Hindlimb muscle (tissue), 1 donor: Measurements from ENCODE around the gene SBK2. TPM values are rescaled to one million over a fixed set of nuclear protein-coding genes. Genes with fewer than 3 reads are reported as not detected.
A peak's percentile ranks its signal among the peaks of the same experiment; 100 is the strongest.

Experiments
- DNase-seq: peaks from one replicate; pipeline ENCODE4 v3.0.0-alpha.2; 2013
- polyA plus RNA-seq: library from polyadenylated mRNA; unstranded; fragments of 120-200 nt; gene quantifications from one replicate; pipeline ENCODE4 v1.2.1, GENCODE V29; 2013; ENCODE audit not compliant: insufficient read length

SBK2 gene
- polyA plus RNA-seq, 1 donor, result 3.2 TPM

DNA sequence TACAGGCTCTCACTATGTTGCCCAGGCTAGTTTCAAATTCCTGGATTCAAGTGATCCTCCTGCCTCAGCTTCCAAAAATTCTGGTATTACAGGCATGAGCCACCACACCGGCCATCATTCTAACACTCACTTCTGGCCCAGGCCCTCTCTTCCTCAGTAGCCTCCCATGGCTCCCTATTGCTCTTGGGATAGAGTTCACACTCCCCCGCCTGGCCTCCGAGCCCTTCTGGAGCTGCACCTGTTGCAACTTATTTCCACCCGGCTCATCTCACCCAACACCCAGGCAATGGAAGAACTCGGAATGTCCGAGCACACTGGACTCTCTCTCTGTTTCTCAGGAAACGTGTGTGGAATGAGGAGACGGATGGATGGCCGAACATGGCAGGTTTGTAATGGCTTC, 17.4 kb upstream of the SBK2 start:
- no peak for DNase-seq

DNA sequence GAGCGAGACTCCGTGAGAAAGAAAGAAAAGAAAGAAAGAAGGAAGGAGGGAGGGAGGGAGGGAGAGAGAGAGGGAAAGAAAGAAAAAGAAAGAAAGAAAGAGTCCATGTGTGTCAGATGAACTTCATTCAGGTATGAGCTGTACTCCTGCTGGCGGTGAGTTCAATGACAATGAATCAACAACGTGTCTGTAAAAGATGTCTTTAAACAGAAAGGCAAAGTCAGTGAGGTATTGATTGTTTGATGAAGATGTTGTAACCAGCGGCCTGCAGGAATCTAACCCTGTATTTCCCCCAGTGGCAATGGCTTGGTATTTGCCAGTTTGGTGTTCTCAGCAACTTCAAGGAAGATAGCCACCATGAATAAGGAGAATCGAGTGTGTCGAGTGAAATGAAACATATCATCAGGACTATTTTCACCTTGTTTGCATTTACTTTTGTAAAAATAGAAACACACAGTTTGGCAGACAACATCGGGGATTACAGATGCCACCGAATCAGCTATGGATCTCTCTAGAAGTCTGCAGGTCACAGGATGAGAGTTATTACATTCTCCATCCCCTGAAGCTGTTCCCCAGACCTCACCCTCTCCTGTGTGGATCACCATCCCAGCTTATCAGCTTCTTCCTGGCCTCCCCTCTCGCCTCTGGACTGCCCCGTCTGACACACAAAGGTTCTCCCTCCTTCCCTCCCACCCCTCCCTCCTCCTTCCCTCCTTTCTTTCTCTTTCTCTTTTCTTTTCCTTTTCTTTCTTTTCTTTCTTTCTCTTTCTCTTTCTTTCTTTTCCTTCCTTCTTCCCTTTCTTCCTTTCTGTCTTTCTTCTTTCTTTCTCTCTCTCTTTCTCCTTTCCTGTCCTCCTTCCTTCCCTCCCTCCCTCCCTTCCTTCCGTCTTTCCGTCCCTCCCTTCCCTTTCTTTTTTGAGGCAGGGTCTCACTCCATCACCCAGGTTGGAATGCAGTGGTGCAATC, 16.6 kb upstream of the SBK2 start:
- no peak for DNase-seq

DNA sequence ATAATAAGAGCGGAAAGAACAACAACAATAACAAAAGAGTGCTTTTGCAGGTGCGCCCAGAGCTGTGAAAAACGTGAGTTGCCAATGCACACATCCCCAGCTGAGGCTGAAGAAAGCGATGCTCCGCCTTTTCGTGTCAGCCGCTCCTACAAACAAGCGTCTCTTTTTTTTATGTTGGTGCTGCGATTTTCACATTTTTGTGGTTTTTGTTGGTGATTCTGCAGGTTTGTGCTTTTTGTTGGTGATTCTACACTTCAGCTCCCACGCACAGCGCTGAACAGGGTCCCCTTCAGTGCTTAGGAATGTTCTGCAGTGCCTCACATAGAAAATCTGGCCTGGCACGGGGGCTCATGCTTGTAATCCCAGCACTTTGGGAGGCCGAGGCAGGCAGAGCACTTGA, 15.7 kb upstream of the SBK2 start:
- no peak for DNase-seq

DNA sequence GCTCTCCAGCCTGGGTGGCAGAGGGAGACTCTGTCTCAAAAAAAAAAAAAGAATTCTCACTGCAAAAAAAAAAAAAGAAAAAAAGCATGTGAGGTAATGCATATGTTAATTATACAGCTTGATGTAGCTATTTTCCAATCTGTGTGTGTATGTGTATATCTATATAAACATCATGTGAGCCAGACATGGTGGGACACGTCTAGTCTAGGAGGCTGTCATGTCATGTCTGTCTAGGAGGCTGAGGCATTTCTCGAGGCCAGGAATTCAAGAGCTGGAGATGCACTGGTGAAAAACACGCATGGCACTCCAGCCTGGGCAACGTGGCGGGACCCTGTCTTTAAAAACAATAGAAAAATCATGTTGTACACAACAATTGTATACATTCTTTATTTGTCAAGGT, 15.3 kb upstream of the SBK2 start:
- DNase-seq, result no peak

DNA sequence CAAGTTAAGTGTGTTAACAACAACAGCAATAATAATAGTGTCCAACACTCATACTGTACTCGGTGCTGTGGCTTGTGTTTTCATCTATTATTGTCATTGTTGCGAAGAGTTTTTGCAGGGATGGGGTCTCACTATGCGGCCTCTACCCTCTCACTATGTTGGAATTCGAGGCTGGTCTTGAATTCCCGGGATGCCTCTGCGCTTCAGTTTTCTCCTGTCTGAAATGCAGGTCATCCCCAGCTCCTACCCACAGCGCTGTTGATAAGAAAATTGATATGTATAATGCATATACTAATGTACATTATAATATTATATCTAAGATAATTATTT, 13.4 kb upstream of the SBK2 start:
- DNase-seq, result no peak

DNA sequence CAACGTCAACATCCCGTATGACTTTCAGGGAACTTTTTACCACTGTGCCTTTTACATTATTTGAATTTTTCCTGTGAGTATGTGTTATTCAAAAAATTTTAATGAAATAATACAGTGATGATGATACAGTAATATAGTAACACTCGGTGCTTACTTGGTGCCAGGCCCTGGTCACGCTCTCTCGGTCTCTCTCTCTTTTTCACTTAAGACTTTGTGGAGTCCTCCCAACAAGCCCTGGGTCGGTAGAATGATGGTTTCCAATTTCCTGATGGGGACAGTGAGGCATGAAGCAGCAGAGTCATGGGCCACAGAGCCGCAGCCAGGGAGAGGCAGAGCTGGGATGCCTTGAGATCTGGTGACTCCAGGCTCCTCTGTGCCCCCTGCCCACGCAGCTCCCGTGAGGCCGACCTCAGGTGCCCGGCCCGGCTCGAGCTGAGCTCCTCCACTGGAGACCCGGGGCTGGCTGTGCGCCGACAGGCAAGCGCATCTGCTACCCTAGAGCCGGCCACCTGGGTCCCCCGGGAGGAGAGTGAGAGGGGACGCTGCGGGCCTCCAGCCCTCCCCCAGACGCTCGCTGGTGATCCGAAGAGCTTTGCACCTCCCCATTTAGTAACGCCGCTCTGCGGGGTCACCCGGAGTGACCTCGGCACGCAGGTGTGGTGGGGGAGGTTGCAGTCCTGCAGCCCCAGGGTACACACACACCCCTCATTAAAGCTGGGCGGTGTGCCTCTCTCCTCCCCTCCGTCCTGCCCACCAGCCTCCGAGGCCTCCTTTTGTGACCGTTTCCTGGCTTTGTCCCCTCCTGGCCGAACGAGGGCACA, 12.8 kb upstream of the SBK2 start:
- no peak for DNase-seq

DNA sequence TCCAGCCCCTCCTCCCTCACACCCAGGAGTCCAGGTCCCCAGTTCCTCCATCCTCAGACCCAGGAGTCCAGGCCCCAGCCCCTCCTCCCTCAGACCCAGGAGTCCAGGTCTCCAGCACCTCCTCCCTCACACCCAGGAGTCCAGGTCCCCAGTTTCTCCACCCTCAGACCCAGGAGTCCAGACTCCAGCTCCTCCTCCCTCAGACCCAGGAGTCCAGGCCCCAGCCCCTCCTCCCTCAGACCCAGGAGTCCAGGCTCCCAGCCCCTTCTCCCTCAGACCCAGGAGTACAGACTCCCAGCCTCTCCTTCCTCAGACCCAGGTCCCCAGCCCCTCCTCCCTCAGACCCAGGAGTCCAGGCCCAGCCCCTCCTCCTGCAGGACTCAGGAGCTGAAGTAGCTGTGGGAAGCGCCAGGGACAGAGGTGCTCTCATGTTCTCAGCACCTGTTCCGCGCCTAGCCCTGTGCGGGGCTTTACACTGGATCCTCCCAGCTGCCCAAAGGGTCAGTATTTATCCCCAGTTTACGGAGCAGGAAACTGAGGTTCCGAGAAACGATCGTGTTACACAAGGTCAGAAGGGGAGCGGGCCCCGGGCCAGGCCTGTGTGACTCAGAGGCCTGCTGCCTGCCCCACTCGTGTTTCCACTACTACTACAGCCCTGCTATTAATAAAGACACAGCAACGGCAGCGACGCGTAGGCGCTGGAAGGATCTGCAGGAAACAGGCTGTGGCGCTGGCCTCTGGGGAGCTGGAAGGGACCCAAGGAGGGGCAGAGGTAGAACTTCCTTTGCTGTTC, 10.1 kb upstream of the SBK2 start:
- DNase-seq, result no peak

DNA sequence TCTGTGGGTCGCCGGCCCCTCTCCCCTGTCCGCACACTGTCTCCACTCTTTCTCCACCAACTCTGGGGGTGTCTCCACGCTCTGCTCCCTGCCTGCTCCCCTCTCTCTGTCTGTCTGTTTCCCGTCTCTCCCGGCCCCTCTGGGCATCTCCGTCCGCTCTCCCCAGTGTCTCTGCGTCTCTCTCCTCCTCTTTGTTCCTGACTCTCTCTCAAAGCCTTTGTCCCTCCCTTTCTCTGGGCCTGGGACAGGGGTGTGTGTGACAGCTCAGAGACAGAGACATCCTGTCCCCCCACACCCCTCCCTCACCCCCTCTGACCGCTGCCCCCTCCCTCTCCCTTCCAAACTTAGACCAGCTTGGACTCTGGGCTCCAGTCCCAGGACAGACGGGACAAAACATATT, 9.1 kb upstream of the SBK2 start:
- no peak for DNase-seq

DNA sequence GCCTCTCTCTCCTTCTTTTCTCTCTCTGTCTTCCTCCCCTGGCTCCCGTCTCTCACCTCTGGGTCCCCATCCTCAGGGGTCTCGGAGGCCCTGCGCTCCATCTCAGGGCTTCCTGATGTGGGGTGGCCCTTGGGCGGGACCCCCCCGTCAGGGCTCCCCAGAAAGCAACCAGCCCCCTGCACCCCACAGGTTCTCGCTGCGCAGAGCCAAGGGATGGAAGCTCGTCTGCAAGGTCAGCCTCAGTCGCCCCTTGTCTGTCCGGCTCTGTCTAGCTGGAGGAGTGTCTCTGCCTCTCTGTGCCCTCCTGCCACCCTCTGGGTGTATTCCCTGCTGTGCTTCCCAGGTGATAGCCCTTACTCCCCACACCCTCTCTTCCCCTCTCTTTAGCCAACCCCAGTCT, 8.5 kb upstream of the SBK2 start, which contains the start of gene SBK3:
TSS of gene SBK3 (minus strand) at position 101 of the 400 bp plus-strand sequence. CDS start at position 101, 0 bp downstream.
- DNase-seq, result no peak

DNA sequence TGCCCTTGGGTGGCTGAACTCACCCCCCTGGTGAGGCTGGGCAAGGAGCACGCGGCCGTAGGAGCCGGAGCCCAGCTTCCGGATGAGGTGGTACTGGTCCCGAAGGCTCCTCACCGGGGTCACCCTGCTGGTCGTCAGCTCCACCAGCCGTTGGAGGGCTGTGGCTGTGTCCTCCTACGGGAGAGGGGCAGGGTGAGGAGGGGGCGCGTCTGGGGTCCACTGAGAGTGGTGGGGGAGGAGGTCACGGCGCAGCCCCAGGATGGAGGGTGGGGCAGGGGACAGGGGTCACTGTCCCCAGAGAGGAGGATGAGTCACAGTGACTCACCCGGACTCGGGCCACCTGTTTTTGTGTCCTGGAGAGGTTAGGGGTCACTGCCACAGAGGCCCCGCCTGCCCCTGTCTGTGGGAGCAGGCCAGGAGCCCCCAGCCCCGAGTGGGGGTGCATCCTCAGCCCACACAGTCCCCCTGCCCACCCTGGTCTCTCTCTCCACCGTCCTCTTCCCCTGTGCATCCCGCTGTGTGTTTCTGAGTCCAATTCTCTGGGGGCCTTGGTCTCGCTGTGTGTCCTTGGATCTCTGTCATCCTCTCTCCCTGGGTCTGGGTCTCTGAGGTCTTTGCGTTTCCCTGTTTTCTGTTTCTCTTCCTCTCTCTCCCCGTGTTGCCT, 8.0 kb upstream of the SBK2 start:
- DNase-seq, result no peak

DNA sequence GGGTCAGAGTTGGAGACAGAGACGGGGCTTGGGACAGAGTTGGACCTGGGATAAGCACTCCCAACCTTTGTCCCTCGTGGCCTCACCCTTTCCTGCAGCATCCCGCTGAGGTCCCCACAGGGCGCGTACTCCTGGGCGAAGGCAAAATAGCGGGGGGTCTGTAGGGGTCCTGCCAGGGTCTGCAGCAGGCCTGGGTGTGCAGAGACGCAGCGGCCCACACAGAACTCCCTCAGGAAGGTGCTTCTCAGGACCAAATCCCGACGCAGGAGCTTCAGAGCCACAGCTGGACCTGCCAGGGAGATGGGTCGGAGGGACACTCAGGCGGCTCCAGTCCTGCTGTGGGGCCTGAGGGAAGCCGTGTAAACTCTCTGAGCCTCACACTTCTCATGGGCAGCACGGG, 7.1 kb upstream of the SBK2 start:
- DNase-seq, result no peak

DNA sequence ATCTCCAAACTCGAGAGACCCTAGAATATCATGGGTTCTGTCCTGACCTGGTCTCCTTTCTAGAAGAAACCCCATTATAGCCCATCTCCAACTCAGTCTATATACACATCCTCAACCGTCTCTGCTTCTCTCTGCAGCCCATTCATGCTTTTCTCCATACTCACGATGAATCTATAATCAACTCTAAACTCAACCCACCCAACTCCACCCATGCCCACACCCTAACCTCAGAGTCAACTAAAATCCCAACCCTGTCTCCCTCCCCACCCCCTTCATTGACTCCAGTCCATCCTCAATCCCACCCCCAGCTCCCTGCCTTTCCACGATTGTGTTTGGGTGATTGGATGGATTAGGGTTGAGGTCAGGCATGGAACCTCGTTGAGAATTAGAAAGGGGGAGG, 6.6 kb upstream of the SBK2 start:
- no peak for DNase-seq

DNA sequence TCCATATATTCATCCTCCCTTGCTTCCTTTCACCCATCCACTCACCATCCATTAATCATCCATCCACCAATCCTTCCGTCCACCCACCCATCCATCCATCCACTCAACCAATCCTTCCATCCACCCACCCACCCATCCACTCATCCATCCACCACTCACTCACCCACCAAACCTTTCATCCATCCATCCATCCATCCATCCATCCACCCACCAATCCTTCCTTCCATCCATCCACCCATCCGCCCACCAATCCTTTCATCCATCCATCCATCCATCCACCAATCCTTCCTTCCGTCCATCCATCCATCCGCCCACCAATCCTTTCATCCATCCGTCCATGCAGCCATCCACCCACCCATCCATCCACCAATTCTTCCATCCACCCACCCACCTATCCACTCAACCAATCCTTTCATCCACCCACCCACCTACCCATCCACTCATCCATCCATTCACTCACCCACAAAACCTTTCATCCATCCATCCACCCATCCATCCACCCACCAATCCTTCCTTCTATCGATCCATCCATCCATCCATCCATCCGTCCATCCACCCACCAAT, 5.4 kb upstream of the SBK2 start:
- DNase-seq, result no peak

DNA sequence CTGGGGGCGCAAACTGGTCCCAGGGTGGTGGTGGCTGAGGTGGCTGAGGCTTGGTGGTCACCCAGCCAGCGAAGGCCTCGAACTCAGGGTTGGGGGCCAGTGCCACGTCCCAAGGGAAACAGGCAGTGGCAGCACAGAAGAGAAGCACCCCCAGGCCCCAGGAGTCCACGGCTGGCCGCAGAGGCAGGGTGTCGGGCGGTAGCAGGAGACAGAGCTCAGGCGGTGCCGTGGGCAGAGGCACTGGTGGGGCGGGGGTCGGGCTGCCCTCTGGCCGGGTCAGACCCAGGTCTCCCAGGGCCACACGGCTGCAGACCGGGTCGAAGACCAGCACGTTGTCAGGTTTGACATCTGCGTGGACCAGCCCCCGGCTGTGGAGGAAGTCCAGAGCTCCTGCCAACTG, 4.2 kb upstream of the SBK2 start:
- no peak for DNase-seq

DNA sequence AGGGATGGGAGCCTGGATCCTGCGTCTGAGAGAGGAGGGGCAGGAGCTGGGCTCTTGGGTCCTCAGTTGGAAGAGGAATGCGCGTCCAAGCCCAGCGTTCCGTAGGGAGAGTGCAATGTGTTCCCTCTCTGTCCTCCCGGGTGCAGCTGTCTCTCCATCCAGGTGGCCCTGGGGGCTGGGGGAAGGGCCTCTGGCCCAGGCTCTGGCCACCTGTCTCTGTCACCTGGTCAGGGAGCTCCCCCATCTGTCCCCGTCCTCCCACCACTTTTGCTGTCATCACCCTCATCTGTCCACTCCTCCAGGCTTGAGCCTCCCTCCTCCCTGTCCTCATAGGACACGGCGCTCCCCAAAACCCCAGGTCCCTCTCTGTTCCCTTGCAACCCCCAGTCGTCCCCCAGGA, 3.7 kb upstream of the SBK2 start:
- DNase-seq, result no peak

DNA sequence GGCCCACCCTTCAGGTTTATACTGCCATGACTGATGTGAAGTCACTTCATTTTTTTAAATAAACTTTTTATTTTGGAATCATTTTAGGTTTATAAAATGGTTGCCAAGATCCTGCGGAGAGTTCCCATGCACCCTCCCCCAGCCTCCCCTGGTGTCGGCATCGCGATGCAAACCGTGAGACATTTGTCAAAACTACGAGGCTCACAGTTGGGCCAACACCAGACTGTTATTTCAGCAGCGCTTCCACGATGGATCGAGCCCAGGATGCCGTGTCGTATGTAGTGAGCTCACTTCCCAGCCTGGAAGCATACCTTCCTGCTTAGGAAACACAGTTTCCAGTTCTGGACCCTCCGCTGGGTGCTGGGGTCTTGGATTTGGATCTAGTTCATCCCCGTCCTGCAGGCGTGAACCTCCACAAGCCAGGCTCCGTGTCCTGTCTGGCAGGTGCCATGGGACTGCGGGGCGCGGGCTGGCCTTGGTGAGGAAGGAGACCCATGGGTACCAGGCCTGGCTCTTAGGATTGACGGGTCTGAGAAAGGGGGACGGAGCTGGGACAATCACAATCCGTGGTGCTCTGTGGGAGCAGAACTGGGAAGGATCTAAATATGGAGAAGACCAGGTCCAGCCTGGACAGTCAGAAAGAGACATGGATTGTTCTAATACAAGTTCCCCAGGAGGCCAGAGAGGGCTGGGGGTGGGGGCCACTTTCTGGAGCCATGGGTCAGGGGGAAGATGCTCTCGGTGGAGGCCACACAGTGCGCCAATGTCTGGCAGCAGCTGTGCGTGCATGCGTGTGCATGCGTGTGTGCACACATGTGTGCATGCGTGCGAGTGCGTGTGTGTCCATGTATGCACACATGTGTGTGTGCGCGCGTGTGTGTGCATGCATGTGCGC, 2.4 kb upstream of the SBK2 start:
- DNase-seq, result no peak

DNA sequence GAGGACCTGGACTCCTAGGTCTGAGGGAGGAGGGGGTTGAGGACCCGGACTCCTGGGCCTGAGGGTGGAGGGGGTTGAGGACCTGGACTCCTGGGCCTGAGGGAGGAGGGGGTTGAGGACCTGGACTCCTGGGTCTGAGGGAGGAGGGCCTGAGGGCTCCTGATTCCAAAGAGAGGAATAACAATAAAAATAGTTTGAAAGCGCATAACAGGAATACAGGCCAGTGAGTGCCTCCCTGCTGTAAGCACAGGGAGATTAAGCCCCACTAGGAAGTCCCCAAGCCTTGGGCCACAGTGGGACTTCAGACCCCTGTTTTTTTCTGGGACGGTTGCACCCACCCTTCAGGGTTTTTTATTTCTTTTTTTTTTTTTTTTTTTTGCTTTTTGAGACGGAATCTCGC, 1.2 kb upstream of the SBK2 start:
- no peak for DNase-seq

DNA sequence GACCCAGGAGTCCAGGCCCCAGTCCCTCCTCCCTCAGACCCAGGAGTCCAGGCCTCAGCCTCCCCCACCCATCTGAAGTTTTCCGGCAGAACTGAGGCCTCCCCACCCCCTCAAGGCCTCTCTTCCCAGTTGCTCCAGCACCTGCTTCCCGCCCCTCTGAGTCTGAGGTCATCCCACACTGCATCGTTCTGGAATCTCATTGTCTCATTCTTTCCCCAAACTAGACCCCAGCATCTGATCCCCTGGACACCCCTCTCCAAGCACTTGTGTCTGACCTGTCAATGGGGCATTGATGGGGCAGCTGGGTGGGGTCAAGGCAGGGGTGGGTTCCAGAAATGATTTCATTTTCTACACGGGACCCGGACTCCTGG, 793 bp upstream of the SBK2 start:
- DNase-seq, result peak; percentile 66

DNA sequence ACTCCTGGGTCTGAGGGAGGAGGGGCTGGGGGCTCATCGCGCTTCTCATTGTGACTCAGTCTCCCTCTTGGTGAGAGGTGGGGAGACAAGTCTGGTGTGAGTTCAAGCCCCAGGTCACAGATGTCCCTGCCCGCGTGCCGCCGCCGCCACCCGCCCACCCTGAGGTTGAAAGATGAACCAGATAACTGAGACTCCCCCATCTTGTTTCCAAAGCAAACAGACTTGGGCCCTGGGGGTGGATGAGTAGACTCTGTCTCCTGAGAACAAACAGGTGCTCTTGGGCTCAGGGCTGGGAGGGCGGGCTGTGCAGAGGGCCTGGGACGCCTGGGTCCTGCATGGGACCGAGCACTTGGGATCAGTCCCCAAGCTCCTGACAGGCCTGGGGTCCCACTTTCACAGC, 567 bp downstream of the SBK2 start:
- DNase-seq, result no peak

DNA sequence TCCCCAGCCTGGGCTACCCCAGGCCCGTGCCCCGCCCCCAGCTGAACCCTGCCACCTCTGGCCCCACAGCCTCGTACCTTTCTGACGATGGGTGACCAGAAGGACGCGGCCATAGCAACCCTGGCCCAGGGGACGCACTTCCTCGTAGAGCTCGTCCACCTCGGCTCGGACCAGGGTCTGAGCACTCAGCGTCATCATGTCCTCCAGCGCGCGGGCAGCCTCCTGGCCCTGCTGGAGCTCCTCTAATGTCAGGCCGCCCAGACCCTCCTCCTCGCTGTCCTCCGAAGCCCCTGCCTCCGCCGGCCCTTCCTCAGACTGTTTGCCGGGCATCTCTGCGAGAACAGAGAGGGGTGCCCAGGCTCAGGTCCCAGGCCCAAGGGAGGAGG, 975 bp downstream of the SBK2 start:
- DNase-seq, result no peak
